HG02852 (cell line): ENCODE measurements around the gene PDXK.
A peak's percentile ranks its signal among the peaks of the same experiment; 100 is the strongest.
"Not testable (repeated sequence)": the region's sequence is repeated elsewhere in the genome, so short reads cannot be mapped to it uniquely, and the experiment has no call there.

ENCODE experiments used
- ATAC-seq: cut with Tn5 transposase; IDR thresholded peaks from one replicate; pipeline ENCODE4 v1.9.1; 2021; ENCODE audit warnings: mild to moderate bottlenecking, moderate library complexity; ENCODE audit not compliant: unreplicated experiment

PDXK gene

DNA sequence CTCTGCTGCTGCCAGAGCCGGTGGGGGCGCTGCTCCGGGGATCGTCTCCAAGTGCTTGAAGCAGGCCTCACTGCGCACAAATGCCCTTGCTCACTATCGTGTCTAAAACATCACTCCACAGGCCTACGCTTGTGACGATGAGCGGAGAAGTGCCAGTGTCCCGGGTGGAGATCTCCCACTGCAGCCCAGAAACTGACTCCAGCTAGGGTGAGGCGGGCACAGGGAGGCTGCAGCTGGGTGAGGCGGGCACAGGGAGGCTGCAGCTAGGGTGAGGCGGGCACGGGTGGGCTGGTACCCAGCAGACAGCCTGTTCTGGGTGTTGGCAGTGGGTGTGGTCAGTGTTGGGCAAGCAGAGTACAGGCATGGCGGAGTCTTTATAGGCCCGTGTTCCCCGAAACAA lies 22.7 kb upstream of the PDXK start:
- ATAC-seq: no peak

DNA sequence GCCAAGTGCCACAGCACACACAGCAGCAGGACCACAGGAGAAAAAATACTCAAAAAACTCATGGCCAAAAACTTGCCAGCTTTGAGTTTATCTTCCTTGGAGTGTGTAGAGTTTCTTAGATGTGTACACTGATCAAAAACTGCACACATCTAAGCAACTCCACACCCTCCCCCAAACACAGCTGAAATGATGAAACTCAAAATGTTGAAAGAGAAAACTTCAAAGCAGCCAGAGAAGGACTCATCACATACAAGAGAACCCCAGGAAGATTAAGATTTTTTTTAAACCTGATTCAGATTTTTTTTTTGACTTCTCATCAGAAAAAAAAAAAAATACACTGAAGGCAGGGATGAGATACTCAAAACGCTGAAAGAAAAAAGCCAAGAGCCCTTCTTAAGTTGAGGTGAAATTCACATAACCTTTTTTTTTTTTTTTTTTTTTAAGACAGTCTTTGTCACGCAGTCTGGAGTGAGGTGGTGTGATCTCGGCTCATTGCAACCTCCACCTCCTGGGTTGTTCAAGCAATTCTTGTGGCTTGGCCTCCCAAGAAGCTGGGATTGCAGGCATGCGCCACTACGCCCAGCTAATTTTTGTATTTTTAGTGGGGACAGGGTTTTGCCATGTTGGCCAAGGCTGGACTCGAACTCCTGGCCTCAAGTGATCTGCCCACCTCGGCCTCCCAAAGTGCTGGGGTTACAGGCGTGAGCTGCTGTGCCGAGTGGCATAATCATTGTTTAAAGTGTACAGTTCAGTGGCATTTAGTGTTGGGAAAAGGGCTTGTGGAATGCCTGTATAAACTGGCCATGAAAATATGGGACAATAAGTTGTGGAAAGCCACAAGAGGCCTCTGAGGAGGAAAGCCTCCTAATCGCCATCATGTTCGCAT lies 20.9 kb upstream of the PDXK start:
- no peak for ATAC-seq

DNA sequence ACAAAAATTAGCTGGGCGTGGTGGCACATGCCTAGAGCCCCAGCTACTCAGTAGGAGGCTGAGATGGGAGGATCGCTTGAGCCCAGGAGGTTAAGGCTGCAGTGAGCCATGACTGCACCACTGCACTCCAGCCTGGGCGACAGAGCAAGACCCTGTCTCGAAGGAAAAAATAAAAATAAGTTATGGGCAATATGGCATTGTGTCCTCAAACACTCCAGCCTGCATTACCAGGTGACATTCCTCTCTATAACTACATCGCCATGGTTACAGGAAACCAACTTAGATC lies 19.5 kb upstream of the PDXK start:
- not testable (repeated sequence) for ATAC-seq

DNA sequence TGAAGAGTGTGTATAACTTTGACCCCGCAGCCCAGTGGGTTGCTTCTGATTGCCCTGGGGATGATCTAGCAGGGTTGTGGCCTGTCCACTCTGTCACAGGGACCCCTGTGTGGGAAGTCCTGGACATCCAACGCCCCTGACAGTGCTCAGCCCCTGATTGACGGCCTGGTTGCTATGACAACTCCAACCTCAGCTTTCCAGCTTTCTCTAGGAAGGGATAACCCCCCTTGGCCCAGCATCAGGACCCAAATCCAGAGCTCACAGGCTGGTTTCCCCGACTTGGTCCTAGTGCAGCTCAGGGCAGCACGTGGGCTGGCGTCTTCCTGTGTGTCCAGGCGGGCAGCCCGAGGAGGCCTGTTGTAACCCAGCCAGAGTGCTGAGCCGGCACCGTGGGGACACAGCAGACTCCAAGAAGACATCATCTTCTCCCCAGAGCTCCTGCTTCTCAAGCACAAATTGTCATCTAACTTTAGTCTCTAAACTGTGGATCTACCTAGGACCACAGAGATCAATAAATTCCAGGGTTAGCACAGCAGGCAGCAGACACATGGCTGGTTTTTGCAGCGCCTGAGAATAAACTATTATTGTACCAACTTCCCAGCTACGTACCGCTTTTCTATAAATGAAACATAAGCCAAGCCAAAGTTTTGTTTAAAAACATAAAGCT lies 18.9 kb upstream of the PDXK start:
- no peak for ATAC-seq

GRCh38 chr21:43701936-43702784 lies 16.8 kb upstream of the PDXK start:
- ATAC-seq: no peak

DNA sequence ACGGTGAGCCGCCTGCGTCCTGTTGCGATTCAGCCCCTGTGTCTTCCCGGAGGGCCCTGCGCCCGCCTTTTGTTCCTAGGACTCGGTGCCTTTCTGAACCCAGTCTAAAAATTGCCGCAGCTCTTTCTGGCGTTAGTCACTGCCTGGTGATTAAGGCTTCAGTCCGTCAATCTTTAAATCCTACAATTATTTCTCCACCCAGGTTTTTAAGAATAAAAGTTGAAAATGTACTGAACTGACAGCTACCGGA lies 16.2 kb upstream of the PDXK start:
- ATAC-seq: no peak

DNA sequence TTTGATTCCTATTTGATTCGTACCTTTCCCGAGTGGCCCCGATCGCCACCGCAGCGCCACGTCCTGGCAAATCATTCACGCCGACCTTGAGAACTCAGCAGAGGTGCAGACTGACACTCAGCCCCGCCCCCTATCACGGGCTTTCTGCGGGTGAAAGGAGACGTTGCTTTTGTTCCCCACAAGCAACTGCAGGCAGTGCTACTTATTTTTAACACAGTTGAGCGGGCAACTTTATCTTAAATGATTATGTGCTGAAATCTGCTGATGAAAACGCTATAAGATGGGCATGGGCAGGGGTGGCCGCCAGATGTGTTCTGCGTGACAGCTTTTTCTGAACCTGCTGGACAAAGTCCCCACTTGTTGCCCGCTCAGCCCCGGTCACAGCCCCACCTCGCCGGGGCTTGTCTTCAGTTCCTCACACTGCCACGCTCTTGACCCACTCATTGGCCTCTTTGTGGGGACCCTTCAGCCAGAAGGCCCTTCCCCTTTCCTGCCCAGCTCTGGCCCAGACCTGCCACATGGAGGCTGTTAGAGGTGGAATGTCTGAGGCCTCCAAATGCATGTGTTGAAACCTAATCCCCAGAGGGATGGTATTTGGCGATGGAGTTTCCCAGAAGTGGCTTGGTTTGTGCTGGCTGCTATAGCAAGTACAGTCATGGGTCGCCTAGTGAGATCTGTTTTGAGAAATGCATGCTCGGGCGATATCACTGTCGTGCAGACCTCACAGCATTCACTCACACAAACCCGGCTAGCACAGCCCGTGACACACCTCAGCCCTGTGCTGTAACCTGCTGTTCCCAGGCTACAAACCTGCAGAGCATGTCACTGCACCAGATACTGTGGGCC lies 15.7 kb upstream of the PDXK start:
- no peak for ATAC-seq

- ATAC-seq: no peak
Measured at GRCh38 chr21:43707462-43707861, 11.5 kb upstream of the PDXK start.

DNA sequence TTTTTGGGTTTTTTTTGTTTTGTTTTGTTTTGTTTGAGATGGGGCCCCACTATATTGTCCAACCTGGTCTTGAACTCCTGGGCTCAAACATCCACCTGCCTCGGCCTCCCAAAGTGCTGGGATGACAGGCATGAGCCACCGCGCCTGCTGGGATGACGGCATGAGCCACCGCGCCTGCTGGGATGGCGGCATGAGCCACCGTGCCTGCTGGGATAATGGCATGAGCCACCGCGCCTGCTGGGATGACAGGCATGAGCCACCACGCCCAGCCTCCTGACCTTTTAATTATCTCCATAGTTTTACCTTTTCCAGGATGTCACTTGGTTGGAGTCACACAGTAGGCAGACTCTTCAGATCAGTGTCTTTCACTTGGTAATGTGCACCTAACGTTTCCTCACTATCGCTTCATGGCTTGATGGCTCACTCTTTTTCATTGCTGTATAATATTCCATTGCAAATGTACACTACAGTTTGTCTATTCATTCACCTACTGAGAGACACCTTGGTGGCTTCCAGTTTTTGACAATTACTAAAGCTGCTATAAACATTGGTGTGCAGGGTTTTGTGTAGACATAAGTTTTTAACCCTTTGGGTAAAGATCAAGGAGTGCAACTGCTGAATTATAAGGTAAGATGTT lies 10.1 kb upstream of the PDXK start:
- no peak for ATAC-seq

DNA sequence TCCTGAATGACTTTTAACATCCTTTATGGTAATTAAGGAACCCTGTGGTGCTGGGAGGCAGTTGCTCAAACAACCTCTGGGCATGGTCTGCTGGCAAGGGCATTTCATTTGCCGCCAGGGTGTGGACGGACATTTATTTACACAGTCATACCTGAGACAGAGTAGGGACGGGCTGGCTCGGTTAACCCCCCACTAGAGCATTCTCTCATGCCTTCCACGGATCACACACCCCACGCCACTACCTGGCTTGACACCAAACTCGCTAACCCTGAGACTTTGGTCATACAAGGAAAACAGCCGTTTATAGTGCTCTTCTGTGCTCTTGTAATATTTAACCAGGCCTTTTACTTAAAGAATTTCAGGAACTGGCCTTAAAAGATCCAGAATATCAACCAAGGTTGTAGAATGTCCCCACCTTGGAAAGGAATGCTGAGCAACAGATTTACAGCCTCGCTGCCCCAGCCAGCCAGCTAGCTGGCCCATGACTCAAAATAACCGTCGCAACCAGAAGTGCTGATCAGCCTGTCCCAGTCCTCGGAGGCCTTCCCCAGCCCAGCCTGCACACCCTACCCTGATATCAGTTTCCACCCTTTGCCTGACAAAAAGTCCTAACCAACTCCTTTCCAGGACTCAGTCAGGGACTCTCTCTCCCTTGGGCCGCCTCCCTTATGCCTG lies 6.5 kb upstream of the PDXK start:
- ATAC-seq: no peak

DNA sequence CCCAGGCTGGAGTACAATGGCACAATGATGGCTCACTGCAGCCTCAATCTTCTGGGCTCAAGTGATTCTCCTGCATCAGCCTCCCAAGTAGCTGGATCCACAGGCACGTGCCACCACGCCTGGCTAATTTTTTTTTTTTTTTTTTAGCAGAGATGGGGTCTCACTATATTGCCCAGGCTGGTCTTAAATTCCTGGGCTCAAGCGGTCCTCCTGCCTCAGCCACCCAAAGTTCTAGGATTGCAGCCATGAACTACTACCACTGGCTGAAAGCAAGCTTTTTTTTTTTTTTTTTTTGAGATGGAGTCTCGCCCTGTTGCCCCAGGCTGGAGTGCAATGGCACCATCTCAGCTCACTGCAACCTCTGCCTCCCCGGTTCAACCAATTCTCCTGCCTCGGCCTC lies 5.8 kb upstream of the PDXK start:
- ATAC-seq: not testable (repeated sequence)

DNA sequence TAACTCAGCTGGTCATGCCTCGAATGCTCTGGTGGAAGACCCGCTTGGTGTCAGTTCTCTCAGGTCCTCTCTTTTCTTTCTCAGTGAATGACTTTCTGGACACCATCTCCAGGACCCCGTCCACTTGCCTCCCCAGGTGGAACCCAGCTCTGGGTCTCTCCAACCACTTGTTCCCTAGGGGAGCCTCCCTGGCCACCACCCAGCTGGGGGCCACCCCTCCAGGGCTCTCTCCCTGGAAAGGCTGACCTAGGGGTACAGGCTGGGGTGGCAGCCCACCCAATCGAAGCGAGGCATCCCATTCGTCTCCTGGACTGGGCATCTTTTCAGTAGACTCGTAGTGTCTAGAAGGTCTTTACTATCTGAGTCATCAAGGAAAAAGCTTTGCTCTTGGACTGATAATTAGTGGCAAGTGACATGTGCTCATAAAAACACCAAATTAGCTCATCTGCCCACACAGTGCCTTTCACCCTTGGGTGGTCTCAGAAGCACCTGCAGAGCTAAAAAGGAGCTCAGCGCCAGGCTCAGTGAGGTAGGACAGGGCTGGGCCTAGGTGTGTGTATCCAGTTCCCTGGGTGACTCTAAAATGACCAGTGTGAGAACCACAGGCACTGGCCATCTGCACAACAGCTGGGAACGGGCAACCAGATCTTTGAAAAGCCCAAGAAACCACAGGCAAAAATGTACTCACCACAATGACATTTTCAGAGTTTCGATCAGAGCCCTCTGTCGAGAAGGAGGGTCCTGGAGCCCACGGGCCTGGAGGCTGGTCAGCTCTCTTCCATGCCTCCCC lies 2.4 kb upstream of the PDXK start:
- peak; percentile 27 for ATAC-seq

- no peak for ATAC-seq
Measured at GRCh38 chr21:43717166-43717853, 1.6 kb upstream of the PDXK start.

DNA sequence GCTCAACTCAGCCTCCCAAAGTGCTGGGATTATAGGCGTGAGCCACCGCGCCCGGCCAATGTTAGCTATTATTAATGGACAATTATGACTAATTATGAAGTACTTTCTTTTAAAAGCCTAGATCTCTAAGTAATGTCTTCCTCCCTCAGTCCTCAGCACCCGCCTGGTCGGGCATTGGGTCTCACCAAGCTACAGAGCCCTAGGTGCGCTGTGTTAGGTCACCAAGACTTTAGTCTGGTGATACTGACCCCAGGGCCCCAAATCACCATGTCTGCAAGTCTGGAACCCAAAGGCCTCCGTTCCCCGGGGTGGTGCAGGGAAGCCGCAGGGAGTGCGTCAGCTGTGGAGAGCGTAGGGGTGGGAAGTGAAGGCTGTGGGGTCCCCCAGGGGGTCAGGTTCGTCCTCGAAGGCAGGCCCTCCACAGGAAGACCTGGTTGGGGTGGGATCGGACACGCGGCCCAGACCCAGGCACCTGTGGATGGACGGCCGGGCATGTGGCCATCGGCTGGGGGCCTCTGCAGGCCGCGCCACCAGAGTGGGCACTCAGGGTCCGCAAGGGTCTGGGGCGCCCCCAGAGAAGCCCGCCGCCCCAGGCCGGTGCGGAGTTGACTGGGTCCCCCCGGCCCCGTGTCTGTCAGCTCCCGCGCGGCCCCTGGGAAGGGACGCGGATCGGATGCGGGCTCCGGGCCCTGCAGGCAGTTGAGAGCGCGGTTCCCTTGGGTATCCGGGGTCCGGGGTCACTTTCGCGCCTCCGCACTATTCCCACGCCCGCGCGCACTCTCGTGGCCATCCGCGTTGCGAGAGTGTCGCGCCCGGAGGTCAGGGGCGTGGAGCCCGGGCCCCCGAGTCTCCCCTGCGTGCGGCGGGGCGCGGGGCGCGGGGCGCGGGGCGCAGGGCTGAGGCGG lies 710 bp upstream of the PDXK start:
- ATAC-seq: no peak

- peak; percentile 7 for ATAC-seq
Measured at GRCh38 chr21:43719748-43720538, 1.0 kb downstream of the PDXK start.

DNA sequence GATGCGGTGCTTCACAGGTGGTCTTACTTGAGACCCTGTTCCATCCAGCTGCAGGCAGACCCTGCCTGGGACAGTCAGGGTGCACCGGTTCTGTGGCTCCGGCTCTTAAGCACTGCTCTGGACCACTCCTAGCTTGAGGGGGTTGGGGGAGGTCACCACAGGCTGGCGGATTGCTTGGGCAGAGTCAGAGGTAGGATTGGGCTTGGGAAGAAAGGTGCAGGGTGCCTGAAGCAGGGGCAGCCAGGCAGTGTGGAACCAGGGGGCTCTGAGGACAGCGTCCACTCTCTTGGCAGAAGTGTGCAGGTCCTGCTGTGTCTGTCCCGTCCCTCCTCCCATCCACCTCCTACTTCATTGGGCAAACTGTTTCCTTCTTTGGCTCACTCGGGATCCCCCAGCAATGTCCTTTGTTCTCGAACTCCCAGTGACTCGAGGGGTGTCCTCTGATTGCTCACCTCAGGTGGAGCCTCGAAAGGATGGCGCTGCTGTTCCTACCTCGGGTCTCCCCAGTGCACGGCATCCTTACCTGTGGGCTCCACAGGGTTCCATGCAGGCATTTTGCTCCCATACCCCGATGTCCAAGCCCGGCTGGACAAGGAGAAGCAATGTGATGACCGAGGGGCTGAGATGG lies 1.7 kb downstream of the PDXK start:
- ATAC-seq: no peak
